OCI-LY3 (cell line): ENCODE measurements around the gene PYY.

Source experiments
- EZH2phosphoT487 ChIP-seq: fragments of 200-600 bp; shearing (Covaris generic); IDR thresholded peaks from 2 replicates; pipeline ENCODE4 v1.6.1; 2018; ENCODE audit warnings: antibody characterized with exemption, mixed run types, low read depth
- TF ChIP-seq, protein P1 (sequence below): fragments of 200-600, 300-600 bp; sonication (generic); IDR thresholded peaks from 2 replicates; pipeline ENCODE4 v1.5.1; 2014; ENCODE audit warnings: antibody characterized with exemption, low read length, low read depth

DNA sequence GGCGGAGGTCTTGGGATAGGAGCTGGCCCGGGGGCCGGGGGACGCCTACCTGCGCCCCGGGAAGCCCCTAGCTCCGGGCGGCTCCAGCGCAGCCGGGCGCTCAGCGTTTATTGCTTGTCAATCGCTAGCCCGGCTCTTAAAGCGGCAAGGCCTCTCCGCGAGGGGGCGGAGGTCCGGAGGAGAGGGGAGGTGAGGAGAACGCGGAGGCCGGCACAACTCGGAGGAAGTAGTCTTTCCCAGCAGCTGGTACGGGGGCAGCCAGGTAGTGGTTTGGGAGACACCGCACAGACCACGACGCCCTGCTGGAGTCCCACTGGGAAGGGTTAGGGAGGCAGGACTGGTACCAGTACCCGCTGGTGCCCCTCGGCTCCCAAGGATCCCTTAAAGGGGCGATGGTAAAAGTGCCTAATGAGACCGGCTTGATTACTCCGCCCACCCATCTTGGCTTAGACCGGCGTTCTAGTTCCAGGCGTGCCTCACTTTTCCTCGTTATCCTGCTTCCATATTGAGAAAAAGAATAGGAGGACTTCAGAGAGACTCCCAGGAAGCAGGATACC is 46.2 kb downstream of the PYY start, which contains the start of gene MPP2:
- TF ChIP-seq, protein P1, sequence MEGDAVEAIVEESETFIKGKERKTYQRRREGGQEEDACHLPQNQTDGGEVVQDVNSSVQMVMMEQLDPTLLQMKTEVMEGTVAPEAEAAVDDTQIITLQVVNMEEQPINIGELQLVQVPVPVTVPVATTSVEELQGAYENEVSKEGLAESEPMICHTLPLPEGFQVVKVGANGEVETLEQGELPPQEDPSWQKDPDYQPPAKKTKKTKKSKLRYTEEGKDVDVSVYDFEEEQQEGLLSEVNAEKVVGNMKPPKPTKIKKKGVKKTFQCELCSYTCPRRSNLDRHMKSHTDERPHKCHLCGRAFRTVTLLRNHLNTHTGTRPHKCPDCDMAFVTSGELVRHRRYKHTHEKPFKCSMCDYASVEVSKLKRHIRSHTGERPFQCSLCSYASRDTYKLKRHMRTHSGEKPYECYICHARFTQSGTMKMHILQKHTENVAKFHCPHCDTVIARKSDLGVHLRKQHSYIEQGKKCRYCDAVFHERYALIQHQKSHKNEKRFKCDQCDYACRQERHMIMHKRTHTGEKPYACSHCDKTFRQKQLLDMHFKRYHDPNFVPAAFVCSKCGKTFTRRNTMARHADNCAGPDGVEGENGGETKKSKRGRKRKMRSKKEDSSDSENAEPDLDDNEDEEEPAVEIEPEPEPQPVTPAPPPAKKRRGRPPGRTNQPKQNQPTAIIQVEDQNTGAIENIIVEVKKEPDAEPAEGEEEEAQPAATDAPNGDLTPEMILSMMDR, result 0 out of 2 replicates have a peak, but pooled peaks have one; percentile 9
- no peak for TF ChIP-seq EZH2phosphoT487
